OCI-LY1 (cell line): ENCODE data around the gene HOXA4.

Source experiments
- H2AFZ ChIP-seq: fragments of 200-600 bp; sonication (generic), shearing (Covaris generic); 2 replicates; pipeline ENCODE4 v1.6.0; 2014; ENCODE audit warnings: antibody characterized with exemption, mild to moderate bottlenecking, low read length
- H3F3A ChIP-seq: fragments of 200-600 bp; sonication (generic), shearing (Covaris generic); 2 replicates; pipeline ENCODE4 v1.6.0; 2014; ENCODE audit warnings: mild to moderate bottlenecking, antibody characterized with exemption, low read length, moderate library complexity; ENCODE audit not compliant: insufficient read depth
- H3K27ac ChIP-seq: fragments of 200-600 bp; sonication (generic); 2 replicates; pipeline ENCODE4 v1.5.1; 2014; ENCODE audit warnings: low read length, mixed run types, mild to moderate bottlenecking, low read depth; ENCODE audit not compliant: poor library complexity, severe bottlenecking
- H3K27me3 ChIP-seq: fragments of 200-600 bp; sonication (generic); 2 replicates; pipeline ENCODE4 v1.6.0; 2014; ENCODE audit warnings: antibody characterized with exemption, mild to moderate bottlenecking, low read length, moderate library complexity; ENCODE audit not compliant: insufficient read depth
- H3K36me3 ChIP-seq: fragments of 200-600 bp; sonication (generic); 2 replicates; pipeline ENCODE4 v1.6.1; 2014; ENCODE audit warnings: mild to moderate bottlenecking, antibody characterized with exemption, low read length, moderate library complexity, mixed read lengths; ENCODE audit not compliant: insufficient read depth
- H3K4me1 ChIP-seq: fragments of 200-600 bp; sonication (generic); 2 replicates; pipeline ENCODE4 v1.5.1; 2014; ENCODE audit warnings: mild to moderate bottlenecking, low read length, moderate library complexity; ENCODE audit not compliant: insufficient read depth, severe bottlenecking
- H3K4me2 ChIP-seq: fragments of 200-600 bp; sonication (generic), shearing (Covaris generic); 2 replicates; pipeline ENCODE4 v1.6.1; 2014; ENCODE audit warnings: low read length
- H3K4me3 ChIP-seq: fragments of 200-600 bp; sonication (generic); 2 replicates; pipeline ENCODE4 v1.5.1; 2014; ENCODE audit warnings: low read length, low read depth, mild to moderate bottlenecking, mixed read lengths; ENCODE audit not compliant: poor library complexity, severe bottlenecking
- H3K79me2 ChIP-seq: fragments of 200-600 bp; shearing (Covaris generic); 2 replicates; pipeline ENCODE4 v1.6.1; 2016; ENCODE audit warnings: mixed run types, low read length, mixed read lengths; ENCODE audit not compliant: insufficient read depth
- H3K9ac ChIP-seq: fragments of 200-600 bp; sonication (generic), shearing (Covaris generic); 2 replicates; pipeline ENCODE4 v1.6.1; 2014; ENCODE audit warnings: mild to moderate bottlenecking, low read length, mixed read lengths
- H3K9me2 ChIP-seq: fragments of 200-600 bp; sonication (generic), shearing (Covaris generic); 2 replicates; pipeline ENCODE4 v1.6.1; 2014; ENCODE audit warnings: low read depth, mild to moderate bottlenecking, low read length, mixed read lengths
- H3K9me3 ChIP-seq: fragments of 200-600 bp; shearing (Covaris generic); 2 replicates; pipeline ENCODE4 v1.6.1; 2014; ENCODE audit warnings: low read length, mixed read lengths
- H4K20me1 ChIP-seq: fragments of 200-600 bp; sonication (generic), shearing (Covaris generic); 2 replicates; pipeline ENCODE4 v1.6.0; 2016; ENCODE audit warnings: mild to moderate bottlenecking, low read length; ENCODE audit not compliant: insufficient read depth
- CTCF ChIP-seq: fragments of 200-600 bp; sonication (generic), shearing (Covaris generic); IDR thresholded peaks from 2 replicates; pipeline ENCODE4 v1.5.1; 2017; ENCODE audit warnings: mild to moderate bottlenecking, antibody characterized with exemption, low read length, moderate library complexity, mixed read lengths
- EZH2 ChIP-seq: fragments of 200-600 bp; sonication (generic), shearing (Covaris generic); IDR thresholded peaks from 2 replicates; pipeline ENCODE4 v1.8.0; 2017; ENCODE audit warnings: borderline replicate concordance, mixed run types, mild to moderate bottlenecking, antibody characterized with exemption, low read length, moderate library complexity, mixed read lengths

The HOXA4 gene

GRCh38 chr7:27161214-27161720 is 30.7 kb upstream of the HOXA4 start:
- 0 out of 2 replicates have a peak, but pooled peaks cover 8% of the 10 kb centered on the region for H3F3A ChIP-seq
- H2AFZ ChIP-seq: no peak overlapping the region
- no peaks in the 10 kb centered on the region; the same call in 1 of the 2 replicates for H3K27me3 ChIP-seq
- H3K9me2 ChIP-seq: no peaks in the 10 kb centered on the region
- H3K27ac ChIP-seq: no peak overlapping the region
- no peaks in the 10 kb centered on the region for H3K36me3 ChIP-seq
- no peaks in the 10 kb centered on the region for H4K20me1 ChIP-seq
- H3K4me1 ChIP-seq: peaks cover 13% of the 10 kb centered on the region
- H3K9ac ChIP-seq: peak overlapping the region; percentile 75; the same call in 1 of the 2 replicates
- no peaks in the 10 kb centered on the region for H3K79me2 ChIP-seq
- peak overlapping the region; percentile 70 for H3K4me3 ChIP-seq
- H3K4me2 ChIP-seq: peak overlapping the region; percentile 88
- TF ChIP-seq CTCF (peak; percentile 13; the same call in 1 of the 2 replicates), EZH2 (no peak)
- no peaks in the 10 kb centered on the region for H3K9me3 ChIP-seq

- Histone ChIP-seq H3K79me2 (no peaks in the 10 kb centered on the region), H3K27me3 (no peaks in the 10 kb centered on the region; the same call in 1 of the 2 replicates), H3K9me2 (no peaks in the 10 kb centered on the region), H3K4me2 (peak overlapping the region; percentile 88), H3K9ac (peak overlapping the region; percentile 75), H3K9me3 (no peaks in the 10 kb centered on the region), H2AFZ (peak overlapping the region; percentile 68), H3K4me1 (peaks cover 13% of the 10 kb centered on the region), H4K20me1 (no peaks in the 10 kb centered on the region), H3K4me3 (peak overlapping the region; percentile 70), H3K36me3 (no peaks in the 10 kb centered on the region), H3F3A (0 out of 2 replicates have a peak, but pooled peaks cover 8% of the 10 kb centered on the region), H3K27ac (no peak overlapping the region)
- TF ChIP-seq CTCF (peak; percentile 99), EZH2 (no peak)
These were observed 30.1 kb upstream of the HOXA4 start for GRCh38 chr7:27160546-27161213.

- Histone ChIP-seq H2AFZ (peak overlapping the region; percentile 68), H3K9ac (peak overlapping the region; percentile 75), H3K4me2 (peak overlapping the region; percentile 88), H3K27me3 (no peaks in the 10 kb centered on the region; the same call in 1 of the 2 replicates), H3K4me3 (peak overlapping the region; percentile 70), H3K9me3 (no peaks in the 10 kb centered on the region), H3K9me2 (no peaks in the 10 kb centered on the region), H4K20me1 (no peaks in the 10 kb centered on the region), H3F3A (0 out of 2 replicates have a peak, but pooled peaks cover 8% of the 10 kb centered on the region), H3K27ac (no peak overlapping the region), H3K36me3 (no peaks in the 10 kb centered on the region), H3K79me2 (no peaks in the 10 kb centered on the region), H3K4me1 (peaks cover 13% of the 10 kb centered on the region)
- TF ChIP-seq EZH2: no peak
- no peak for TF ChIP-seq CTCF
These were observed 29.6 kb upstream of the HOXA4 start for GRCh38 chr7:27160145-27160545.
